ENCODE results near the gene ACSS3.
A peak's percentile ranks its signal among the peaks of the same experiment; 100 is the strongest.

Gene ACSS3

DNA sequence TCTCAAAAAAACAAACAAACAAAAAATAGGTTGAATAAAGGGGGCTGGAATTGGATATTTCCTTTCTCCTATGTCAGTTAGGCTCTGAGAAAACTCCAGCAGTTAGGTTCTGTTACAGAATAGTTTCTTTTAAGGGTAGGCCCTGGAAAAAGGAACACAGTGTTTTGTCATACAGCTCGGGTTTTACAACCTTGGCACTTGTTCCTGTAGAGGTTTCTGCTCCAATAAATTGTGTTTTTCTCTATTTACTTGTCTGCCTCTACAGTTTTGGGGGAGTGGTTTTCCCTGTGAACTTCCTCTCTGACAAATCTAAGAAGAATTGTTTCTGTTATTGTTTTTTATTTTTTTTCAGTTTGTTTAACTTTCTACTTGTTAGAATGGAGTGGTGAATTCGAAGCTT, 167.6 kb downstream of the ACSS3 start:
- DNase-seq = no peak

DNA sequence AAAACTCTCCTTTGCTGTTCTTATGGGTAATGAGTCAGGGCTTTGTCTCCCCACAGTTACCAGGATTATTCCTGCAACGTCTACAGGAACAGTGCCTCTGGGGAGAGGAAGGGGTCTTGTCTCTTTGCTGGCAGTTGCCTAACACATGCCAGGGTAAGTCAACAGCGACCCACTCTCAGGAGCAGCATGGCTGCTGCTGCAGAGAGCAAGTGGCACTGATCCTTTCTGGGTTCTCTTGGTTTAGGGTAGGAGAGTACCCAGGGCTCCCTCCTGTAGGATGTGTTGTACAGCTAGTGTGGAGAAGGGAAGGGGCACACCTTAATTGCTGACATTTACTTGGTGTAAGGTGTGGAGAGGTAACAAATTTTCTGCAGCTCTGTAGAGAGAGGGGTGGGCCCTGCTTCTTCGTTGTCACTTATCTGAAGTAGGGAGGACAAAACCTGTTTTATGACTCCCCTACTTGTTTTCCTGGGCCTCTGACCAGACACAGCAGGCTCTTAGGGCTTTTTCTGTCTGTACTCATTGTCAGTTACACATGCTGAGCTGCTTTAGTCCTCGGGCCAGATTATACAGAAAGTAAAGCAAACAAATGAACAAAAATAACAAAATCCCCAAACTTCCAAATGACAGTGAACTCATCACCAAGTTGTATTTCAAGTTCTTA, 168.2 kb downstream of the ACSS3 start:
- DNase-seq = no peak

DNA sequence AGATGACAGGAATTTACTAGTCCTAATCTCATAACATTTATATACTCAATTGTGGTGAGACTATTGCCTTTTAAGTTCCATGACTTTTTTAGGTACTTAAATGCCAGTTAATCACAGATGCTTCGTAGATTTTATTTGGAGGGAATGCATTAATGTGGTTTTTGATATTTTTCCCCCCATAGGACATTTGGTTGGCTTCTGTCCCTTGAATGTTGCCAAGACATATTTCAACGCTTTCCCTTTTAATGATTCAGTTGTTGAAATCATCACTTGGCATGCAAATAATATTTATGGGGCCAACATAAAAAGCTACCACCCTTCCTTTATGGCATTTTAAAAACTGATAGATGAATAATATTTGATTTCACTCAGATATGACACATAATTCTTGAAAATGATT, 172.1 kb downstream of the ACSS3 start:
- DNase-seq = no peak

DNA sequence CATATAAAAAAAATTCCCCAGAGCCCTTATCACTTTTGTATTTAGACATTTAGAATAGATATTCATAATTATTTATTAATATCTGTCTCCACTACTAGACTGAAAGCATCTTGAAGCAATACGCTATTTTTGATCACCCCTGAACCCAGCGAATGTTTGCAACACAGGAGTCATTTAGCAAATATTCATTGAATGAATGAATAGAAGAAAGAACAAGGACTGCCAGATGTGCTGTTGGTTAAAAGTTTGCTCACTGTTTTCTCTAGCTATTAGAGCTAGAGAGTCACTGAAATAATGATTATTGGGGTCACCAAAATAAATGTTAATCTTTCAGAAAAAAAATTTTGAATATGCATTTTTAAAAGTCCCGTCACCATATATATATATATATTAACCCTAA, 174.3 kb downstream of the ACSS3 start:
- DNase-seq = no peak

DNA sequence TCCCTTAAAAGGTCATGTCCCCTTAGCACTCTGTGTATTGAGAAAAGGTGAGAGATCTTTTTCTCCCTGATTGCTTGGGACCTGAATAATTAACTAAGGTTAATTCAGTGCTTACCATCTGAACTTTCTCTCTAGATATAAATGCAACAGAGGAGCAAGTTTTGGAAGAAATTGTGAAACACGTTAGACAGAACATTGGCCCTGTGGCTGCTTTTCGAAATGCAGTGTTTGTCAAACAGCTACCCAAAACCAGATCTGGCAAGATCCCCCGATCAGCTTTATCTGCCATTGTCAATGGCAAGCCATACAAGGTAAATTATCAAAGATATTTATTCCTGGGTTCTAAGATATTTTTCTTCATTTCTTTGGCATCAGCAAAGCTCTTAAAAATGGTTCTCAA, 175.5 kb downstream of the ACSS3 start:
- no peak for DNase-seq

DNA sequence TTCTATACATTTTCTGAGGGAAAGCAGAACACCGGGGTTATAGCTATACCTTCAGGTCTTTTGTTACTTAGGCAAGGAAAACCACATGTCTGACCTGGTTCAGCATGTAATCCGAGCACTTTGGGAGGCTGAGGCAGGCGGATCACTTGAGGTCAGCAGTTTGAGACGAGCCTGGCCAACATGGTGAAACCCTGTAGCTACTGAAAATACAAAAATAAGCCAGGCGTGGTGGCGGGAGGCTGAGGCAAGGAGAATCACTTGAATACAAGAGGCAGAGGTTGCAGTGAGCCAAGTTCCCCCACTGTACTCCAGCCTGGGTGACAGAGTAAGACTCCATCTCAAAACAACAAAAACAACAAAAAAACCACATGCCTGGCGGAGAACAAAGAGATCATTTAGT, 177.6 kb downstream of the ACSS3 start:
- no peak for DNase-seq

DNA sequence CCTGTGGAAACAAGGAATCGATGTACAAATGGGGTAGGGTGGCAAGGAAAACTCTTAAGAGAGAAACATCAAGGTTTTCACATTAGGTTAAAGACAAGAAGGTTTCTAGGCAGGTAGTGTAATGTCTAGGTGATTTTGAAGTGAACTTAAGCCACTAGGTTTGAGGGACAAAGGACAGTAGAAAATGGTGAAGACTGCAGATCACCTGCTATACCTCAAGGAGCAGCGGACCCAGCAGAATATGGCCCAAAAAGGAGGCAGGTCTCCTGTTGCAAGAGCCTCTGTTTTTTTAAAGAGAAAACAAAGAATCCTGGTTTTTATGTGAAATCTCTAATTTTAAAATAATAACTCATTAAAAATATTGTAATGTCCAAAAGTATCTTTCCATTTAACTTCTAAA, 178.1 kb downstream of the ACSS3 start:
- DNase-seq = no peak

DNA sequence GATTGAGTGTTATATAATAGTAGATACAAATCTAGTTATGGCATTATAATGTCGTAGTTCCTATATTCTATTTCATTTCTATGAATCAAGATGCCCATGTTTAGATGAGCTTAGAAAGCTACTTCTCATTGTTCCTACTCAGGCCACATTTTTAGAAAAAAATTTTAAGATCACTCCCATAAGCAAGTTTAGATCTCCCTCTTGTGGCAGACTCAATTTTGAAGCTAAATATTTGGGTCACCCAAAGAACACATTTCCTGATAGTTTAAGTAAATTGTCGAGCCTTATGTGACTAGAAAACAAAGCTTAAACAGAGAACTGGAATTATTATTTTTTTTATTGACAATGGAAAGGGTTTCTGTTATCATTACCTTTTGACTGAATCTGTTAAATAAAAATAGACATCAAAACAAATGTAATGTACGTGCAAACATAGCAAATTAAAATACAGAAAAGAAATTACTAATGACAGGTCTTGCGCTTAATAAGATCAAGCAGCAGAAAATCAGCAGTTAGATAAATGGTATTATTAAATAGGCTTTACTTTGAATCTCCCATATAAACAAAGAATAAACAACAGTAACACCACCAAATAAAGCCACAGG, 180.2 kb downstream of the ACSS3 start:
- peak; percentile 54 to 75 for DNase-seq

DNA sequence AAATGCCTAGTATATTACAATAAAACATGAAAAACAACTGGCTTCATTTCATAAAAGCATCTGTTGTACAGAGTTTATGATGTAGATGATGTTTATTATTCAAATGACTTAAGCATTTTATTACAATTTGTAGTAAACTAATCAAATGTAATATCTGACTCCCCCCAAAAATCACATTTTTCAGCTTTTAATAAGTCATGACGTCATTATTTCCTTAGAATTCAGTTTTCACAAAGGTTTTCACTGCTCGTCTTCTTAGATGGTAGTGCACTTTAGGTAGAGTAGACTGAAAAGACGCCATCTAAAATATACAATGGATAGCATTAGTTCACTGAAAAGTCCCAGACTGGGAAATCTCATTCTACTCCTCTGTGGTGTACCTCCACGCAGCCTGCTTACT, 181.5 kb downstream of the ACSS3 start:
- DNase-seq = no peak

DNA sequence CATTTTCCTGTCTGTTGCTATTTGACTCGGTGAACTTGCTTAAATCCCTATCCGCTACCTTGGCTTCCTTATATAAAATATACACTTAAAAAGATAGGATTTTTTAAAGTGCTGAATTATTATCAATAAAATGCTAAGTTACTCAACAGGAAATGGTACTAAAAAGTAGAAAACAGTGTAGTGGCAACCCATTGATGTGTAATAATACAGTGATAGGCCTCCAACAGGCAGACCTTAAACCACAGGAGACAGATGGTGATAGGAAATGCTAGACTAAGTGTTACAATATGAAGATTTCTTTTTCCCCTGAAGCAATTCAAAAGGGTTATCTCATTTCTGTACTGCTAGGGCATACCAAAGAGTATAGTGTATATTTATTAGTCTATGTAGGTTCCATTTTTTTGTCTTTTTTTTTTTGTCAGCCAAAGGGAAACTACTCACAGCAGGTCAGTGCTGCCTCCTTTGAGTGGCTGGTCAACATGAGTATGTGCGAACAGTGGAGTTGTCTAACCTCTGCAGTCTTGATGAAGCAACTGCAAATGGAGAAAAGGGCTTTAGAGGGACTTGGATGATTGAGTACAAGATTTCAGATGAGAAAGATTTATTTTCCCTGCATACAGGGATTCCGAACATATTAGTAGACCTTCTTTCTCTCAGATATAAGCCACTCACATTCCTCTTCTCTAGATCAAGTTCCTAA, 183.8 kb downstream of the ACSS3 start:
- DNase-seq = no peak

DNA sequence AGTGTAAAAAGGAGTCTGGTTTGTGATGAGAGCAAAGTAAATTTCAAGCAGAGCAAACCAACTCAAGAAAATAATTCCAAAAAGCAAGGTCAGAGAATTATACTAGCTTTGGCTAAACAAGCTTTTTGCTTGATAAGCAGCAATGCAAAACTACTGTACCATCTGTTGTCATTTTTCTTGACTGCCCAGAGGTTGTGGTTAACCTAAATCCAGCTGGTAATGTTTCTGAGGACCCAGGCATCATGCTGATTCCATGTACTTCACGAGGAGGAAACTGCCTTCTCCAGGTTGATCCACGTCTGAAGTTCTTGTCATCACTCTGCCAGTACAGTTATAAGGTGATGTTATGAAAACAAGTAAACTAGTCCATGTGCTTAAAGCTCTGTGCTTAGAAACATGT, 185.2 kb downstream of the ACSS3 start:
- DNase-seq = no peak

DNA sequence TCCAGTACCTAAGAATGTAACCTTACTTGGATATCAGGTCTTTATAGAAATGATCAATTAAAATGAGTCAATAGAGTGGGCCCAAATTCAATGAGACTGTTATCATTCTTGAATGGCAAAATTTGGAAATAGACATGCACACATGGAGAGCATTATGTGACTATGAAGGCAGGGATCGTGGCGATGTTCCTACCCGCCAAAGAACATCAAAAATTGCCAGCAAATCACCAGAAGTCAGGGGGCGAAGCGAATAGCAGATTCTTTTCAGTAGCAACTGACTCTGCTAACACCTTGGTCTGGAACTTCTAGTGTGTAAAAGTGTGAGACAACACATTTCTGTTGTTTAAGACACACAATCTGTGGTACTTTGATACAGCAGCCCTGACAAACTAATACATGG, 192.5 kb downstream of the ACSS3 start:
- DNase-seq = no peak

DNA sequence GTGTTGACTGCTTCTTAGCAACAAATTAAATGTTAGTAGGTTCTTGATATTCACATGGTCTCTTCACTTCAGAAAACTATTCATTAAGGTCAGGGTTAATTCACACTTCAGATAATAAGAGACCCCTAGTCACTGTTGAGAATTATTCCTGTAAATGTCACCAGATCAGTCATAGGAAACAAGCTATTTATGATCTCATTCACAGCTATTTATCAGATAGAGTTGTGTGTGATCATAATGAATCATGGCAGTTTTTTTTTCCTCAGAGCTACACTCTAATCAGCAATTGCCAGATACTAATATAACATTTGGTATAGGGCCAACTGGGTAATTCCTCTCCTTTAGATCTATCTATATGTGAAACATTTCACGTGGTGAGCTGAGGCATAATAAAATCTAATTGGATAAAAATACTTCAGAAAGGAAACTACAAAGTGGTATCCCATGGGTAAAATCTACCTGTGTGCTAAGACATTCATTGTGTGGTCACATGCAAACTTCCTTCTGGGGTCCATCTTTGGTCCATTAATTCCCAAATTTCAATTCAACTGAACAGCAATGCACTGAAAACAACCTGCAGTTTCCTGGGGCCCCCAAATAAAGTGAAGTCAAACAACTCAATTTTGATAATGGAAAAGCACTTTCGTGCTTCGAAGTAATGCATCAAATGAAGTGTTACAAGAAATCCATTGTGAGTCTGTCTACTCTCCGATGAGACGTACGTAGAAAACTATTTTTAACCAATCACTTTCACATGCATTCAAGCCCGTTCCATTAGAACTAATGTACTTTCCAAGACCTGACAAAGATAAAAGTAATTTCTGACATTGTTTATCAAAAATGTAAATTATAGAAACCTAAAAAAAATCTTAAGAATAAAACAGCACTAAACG, 197.0 kb downstream of the ACSS3 start:
- DNase-seq = no peak

DNA sequence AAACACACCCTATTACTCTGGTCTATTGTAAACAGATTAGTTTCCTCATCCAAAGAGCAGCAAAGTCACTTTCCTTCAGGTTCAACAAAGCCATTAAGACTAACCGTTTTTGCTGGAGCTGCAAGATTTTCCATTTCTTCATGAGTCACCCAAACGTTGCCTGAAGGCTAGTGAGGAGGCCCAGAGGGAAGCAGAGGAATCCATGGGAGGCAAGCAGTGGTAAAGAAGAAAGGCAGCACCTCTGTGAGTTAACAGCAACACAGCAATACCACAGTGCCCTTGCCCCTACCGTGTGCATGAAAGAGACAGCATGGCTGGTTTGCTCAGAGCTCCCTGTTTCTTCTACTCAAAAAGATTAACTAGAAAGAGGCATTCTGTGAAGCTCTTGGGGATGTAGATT, 206.3 kb downstream of the ACSS3 start:
- DNase-seq = no peak

DNA sequence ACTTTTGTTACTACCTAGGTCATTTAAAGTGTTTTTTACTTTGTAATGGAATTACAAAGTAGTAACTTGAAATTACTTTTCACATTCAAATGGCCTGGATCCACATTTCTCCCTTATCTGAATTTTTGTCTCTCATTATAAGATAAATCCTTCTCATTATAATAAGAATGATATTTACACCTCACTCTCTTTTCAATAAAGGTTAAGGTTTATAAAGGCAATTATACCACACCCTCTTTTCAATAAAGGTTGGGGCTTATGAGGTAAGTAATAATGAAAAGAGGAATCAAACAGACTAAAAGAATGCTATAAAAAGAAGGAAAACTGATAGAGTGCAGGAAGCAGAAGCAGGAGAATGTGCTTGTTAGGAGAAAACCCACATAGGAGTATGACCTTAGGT, 210.8 kb downstream of the ACSS3 start:
- DNase-seq = no peak

DNA sequence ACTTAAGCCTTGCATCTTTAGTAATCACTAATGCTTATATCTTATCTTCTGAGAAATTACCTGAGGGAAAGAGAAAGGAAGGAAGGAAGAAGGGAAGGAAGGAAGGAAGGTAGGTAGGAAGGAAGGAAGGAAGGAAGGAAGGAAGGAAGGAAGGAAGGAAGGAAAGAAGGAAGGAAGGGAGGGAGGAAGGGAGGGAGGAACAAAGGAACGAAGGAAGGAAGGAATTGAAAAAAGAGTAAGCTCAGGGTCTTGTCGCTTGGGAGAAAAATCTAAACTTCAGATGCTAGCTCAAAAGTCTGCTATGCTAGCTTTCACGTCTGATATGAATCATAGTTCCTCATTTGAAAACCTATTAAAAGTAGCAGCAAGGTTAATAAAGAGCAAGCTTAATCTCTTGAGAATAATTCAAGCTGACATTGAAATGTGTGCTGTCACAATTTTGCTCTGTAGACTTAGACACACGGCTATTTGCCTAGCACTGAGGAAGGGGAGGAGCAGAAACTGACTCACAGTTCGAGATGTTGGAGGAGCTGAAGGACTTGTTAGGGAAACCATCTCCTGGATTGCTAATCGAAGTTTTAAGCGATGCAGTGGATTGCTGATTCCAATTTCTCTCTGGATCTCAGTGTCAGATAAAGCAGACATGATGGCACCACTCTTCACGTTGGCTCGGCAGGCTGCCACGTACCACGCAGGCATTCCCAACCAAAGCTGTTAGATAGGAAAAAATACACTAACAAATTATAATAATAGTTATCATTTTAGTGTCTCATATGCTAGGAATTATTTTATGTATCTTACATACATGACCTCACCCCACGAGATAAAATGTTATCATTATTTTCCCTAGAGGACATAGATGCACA, 216.7 kb downstream of the ACSS3 start:
- no peak for DNase-seq

DNA sequence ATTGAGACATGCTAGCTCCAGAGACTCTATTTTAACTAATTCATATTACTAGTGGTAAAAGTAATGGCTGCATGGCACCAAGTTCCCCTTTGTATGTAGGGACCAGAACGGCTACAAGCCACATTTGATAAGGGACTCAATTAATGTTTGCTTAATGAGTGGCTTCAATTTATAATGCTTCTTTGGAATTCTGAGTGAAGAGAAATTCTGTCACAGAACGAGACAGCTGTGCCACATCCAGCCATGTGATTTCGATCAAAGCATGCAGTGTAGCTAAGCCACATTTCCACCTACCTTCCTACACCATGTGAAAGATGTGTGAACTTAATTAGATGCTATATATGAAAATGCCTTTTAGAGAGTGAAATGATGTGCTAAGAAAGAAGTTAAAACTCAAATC, 217.4 kb downstream of the ACSS3 start:
- no peak for DNase-seq

DNA sequence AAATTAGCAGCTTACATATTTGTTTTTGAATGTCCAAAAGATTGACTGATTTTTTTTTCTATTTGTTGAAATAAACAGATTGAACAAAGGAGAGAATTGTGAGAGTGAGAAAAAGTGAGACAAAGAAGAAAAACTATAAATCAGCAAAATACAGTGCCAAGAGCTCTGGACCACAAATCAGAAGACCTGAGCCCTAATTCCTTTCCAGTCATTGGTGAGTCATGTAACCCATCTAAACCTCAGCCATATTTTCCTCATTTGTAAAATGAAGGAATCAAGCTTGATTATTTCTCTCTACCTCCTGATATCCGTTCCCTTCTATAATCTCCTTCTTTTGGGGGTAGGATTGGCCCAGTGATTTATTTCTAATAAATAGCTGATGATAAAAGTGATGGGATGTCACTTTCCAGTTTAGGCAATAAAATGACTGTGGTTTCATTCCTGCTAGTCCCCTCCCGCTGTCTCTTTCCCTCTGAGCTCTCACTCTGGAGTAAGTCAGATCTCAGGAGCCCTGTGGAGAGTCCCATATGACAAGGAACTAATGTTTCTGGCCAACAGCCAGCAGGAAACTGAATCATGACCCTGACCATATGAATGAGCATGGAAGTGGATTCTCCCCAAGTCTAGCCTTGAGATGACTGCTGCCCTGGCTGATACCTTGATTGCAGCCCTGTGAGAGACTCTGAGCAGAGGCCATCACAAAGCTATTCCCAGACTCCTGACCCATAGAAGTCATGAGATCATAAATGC, 218.9 kb downstream of the ACSS3 start:
- no peak for DNase-seq

DNA sequence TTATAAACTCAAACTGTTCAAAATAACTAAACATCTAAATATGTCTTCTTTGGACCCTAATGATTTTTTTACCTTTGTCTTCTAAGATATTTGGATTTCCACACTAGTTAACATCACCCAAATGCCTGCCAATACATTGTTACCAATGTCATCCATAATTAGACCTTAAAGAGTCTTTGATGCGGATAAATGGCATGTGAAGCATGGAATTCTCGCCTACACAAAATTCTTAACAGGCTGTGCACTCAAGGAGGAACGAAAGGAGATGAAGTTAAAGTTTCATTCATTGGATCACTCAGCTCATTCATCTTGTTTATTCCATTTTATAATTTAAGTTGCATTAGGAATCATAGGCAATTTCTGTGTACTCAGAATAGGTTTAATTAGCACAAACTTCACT, 219.7 kb downstream of the ACSS3 start:
- no peak for DNase-seq

DNA sequence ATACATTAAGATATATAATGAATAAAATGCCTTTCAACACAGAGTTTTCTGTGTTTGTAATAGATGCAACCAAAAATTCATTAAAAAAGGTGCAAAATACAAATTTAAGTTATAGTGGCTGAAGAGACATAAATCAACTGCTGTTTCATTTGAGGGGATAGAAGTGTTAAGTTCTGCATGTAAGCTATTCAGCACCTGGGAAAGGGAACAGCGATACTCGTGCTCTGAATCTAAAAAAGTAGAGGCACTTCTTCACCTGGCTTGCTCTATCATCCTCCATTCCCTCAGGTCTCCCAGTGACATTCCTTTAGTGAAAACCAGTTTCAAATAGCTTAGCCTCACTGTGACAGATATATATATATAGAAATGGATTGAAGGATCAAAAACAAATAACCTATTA, 222.6 kb downstream of the ACSS3 start:
- DNase-seq = no peak

DNA sequence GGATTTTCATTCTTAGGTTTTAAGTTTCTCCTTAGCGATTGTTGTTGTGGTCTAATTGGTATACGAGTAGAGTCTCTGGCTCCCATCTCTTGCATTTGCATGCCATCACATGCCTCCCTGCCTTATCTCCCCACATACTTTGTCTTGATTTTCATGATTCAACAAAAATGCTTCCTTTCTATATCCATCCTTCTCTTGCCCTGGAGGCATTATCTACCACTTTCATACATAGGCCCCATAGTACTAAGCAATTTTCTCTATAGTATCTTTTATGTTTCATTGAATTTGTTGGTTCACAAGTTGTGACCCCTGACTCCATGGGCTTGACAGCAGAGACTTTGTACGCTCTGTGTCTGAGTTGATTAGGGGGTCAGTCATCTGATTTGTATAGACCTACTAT, 226.1 kb downstream of the ACSS3 start:
- DNase-seq = no peak

Data from Kasumi-1 (cell line).